Caco-2 (cell line): ENCODE measurements around the gene TTLL6. TPM values are rescaled to one million over a fixed set of nuclear protein-coding genes. Genes with fewer than 3 reads are reported as not detected.
"Not testable (repeated sequence)": the region's sequence is repeated elsewhere in the genome, so short reads cannot be mapped to it uniquely, and the experiment has no call there.

Experiments
- BruUV-seq: library from RNA; stranded (reverse); fragments of 400-500 nt; replicated peaks from 2 replicates; lab custom pipeline; 2021; lab: Mats Ljungman, UMichigan
- CTCF ChIA-PET: fragments of 300-600 bp; sonication (Branson Sonifier 250); formaldehyde crosslinking; loops from one replicate; lab custom pipeline; 2022; ENCODE audit warnings: antibody characterized with exemption; lab: Charles Lee
- POLR2A ChIA-PET: fragments of 300-600 bp; sonication (Branson Sonifier 250); formaldehyde crosslinking; loops from one replicate; lab custom pipeline; 2022; ENCODE audit warnings: antibody characterized with exemption; lab: Charles Lee
- DNase-seq, 2 experiments: peaks; one replicate each; pipeline versions ENCODE4 v3.0.0 to v3.0.0-alpha.2; 2020 to 2022
- H3K27me3 ChIP-seq: replicated peaks from 2 replicates; pipeline ENCODE4 v1.6.0; 2011; ENCODE audit warnings: low read length; ENCODE audit not compliant: control insufficient read depth, insufficient read depth
- H3K36me3 ChIP-seq: 2 replicates; pipeline ENCODE4 v1.5.1; 2011; ENCODE audit warnings: low read length; ENCODE audit not compliant: control insufficient read depth, insufficient read depth
- H3K4me1 ChIP-seq: fragments of 250-450 bp; sonication (Bioruptor Pico); 2 replicates; pipeline ENCODE4 v1.5.1; 2020; ENCODE audit warnings: mild to moderate bottlenecking
- H3K4me3 ChIP-seq: 2 replicates; pipeline ENCODE4 v1.5.1; 2011; ENCODE audit warnings: low read depth, mild to moderate bottlenecking, control low read depth, low read length
- H3K9me3 ChIP-seq: fragments of 250-450 bp; sonication (Bioruptor Pico); 2 replicates; pipeline ENCODE4 v1.5.1; 2020; ENCODE audit warnings: mild to moderate bottlenecking, moderate library complexity
- H3K27ac Mint-ChIP-seq: one replicate; pipeline ENCODE4 v1.8.0; 2022; ENCODE audit warnings: mixed read lengths; ENCODE audit not compliant: unreplicated experiment
- H3K27me3 Mint-ChIP-seq: one replicate; pipeline ENCODE4 v1.8.0; 2022; ENCODE audit warnings: mixed read lengths; ENCODE audit not compliant: insufficient read depth, unreplicated experiment
- H3K36me3 Mint-ChIP-seq: one replicate; pipeline ENCODE4 v1.8.0; 2022; ENCODE audit warnings: mild to moderate bottlenecking, mixed read lengths; ENCODE audit not compliant: insufficient read depth, unreplicated experiment
- H3K4me1 Mint-ChIP-seq: one replicate; pipeline ENCODE4 v1.8.0; 2022; ENCODE audit warnings: low read depth, mixed read lengths; ENCODE audit not compliant: unreplicated experiment
- H3K4me3 Mint-ChIP-seq: one replicate; pipeline ENCODE4 v1.8.0; 2022; ENCODE audit warnings: mild to moderate bottlenecking, moderate library complexity, mixed read lengths; ENCODE audit not compliant: unreplicated experiment
- H3K9me3 Mint-ChIP-seq: one replicate; pipeline ENCODE4 v1.8.0; 2022; ENCODE audit warnings: mixed read lengths; ENCODE audit not compliant: unreplicated experiment
- intact Hi-C: fragments of 100-400 bp; cut with micrococcal nuclease; formaldehyde crosslinking; loops from one replicate; pipeline ENCODE4 v1.10.0; 2022; ENCODE audit not compliant: unreplicated experiment
- total RNA-seq: library from RNA; stranded (reverse); gene quantifications from 2 replicates; pipeline ENCODE4 v1.2.3, GENCODE V29; 2022
- TF ChIP-seq, protein P1 (sequence below), 2 experiments: fragments of 200-600 bp in 1 of 2; IDR thresholded peaks; 1 replicate in 1 of 2; 2 replicates in 1 of 2; pipeline versions ENCODE4 v1.5.1 to v1.8.0; 2011 to 2022; ENCODE audit warnings: antibody characterized with exemption in 1 of 2, control low read depth in 1 of 2, inconsistent platforms in 1 of 2, low read depth in 1 of 2, low read length in 1 of 2, mild to moderate bottlenecking in 1 of 2, moderate library complexity in 1 of 2; ENCODE audit not compliant: insufficient read depth in 1 of 2, severe bottlenecking in 1 of 2, unreplicated experiment in 1 of 2

Gene TTLL6
- total RNA-seq, 1 experiment from 2014 or later = 0.16 TPM

DNA sequence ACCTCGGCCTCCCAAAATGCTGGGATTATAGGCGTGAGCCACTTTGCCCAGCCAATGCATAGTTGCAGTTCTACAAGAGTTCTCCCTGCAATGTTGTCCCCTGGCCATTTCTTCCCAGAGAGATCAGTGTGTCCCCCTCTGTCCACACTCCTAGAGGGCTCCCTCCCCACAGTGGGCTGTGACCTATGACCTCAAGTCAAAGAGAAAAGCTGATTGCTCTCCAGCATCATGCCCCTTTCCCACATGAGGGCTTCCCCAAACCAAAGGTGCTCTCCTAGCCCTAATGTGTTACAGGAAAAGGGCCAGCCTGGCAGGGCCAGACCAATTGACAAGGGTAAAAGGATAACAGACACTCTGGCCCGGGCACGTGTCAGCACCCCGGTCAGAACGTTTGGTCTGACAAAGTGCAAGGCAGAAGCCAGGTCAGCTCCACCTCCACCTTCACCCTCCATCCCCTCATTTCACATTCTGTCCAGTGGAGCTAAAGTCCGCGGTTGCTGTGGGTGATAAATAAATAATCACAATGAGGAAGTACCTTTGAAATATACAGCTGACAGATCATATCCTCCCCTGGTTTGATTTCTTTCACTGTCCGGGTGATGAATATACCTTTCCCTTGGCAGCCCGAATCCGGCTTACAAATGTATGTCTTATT lies 17.8 kb downstream of the TTLL6 start:
- no TSS peak for BruUV-seq
- no peaks in the 10 kb centered on the region for H3K9me3 ChIP-seq
- TF ChIP-seq, protein P1, sequence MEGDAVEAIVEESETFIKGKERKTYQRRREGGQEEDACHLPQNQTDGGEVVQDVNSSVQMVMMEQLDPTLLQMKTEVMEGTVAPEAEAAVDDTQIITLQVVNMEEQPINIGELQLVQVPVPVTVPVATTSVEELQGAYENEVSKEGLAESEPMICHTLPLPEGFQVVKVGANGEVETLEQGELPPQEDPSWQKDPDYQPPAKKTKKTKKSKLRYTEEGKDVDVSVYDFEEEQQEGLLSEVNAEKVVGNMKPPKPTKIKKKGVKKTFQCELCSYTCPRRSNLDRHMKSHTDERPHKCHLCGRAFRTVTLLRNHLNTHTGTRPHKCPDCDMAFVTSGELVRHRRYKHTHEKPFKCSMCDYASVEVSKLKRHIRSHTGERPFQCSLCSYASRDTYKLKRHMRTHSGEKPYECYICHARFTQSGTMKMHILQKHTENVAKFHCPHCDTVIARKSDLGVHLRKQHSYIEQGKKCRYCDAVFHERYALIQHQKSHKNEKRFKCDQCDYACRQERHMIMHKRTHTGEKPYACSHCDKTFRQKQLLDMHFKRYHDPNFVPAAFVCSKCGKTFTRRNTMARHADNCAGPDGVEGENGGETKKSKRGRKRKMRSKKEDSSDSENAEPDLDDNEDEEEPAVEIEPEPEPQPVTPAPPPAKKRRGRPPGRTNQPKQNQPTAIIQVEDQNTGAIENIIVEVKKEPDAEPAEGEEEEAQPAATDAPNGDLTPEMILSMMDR (IDR thresholded peaks at IDR 0.05; ENCODE audit: insufficient read depth in 1 of 2, low read depth in 1 of 2, low read length in 1 of 2, severe bottlenecking in 1 of 2, unreplicated experiment in 1 of 2) = no peak
- Mint-ChIP-seq H3K27ac (peak overlapping the region; percentile 62), H3K4me1 (peaks cover 26% of the 10 kb centered on the region), H3K4me3 (no peak overlapping the region), H3K9me3 (no peaks in the 10 kb centered on the region), H3K27me3 (no peaks in the 10 kb centered on the region), H3K36me3 (peaks cover 13% of the 10 kb centered on the region)
- H3K27me3 ChIP-seq = no peaks in the 10 kb centered on the region
- peaks cover 39% of the 10 kb centered on the region for H3K4me1 ChIP-seq
- H3K36me3 ChIP-seq = no peaks in the 10 kb centered on the region
- DNase-seq = peak in 1 of 2 experiments; percentile 45
- ChIA-PET POLR2A (interaction anchor here (0.6 to 0.7 kb wide), 2 partner anchors 178 to 915 kb away, joined by 3 to 4 read pairs; no protein-coding TSS in a partner anchor), CTCF (interaction anchor here (0.6 to 31.3 kb wide), 8 partner anchors 8 to 557 kb away, joined by 3 to 1184 read pairs (median 4); partner anchors contain the start of genes HOXB13 and PRAC1)
- intact Hi-C loops = loop anchor here (5.0 kb wide), 1 partner anchor 557 kb away; no protein-coding TSS in a partner anchor
- H3K4me3 ChIP-seq = no peak overlapping the region

DNA sequence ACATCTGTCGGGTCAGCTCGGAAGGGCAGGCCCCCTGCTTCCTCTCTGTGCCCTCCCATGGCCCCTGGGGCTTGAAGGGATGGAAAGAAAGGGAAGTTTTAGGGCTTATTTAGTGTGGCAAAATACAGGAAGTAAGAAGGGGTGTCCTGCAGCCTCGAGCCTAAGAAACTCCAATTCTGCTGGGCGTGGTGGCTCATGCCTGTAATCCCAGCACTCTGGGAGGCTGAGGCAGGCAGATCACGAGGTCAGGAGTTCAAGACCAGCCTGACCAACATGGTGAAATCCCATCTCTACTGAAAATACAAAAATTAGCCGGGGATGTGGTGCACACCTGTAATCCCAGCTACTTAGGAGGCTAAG lies 20.9 kb downstream of the TTLL6 start:
- not testable (repeated sequence) for H3K9me3 Mint-ChIP-seq, H3K27me3 Mint-ChIP-seq, H3K9me3 ChIP-seq, H3K4me3 ChIP-seq, H3K27me3 ChIP-seq, DNase-seq, H3K36me3 ChIP-seq
- intact Hi-C loops = loop anchor here (5.0 kb wide), 1 partner anchor 554 kb away; no protein-coding TSS in a partner anchor
- Mint-ChIP-seq H3K36me3 (peaks cover 15% of the 10 kb centered on the region), H3K27ac (peak overlapping the region; percentile 99), H3K4me3 (peak overlapping the region; percentile 69), H3K4me1 (peaks cover 47% of the 10 kb centered on the region)
- peaks cover 56% of the 10 kb centered on the region for H3K4me1 ChIP-seq
- CTCF ChIA-PET = interaction anchor here (0.7 to 31.3 kb wide), 10 partner anchors 9 to 192 kb away, joined by 3 to 1184 read pairs (median 5); partner anchors contain the start of genes ATP5MC1 and PRAC2
- TSS peak; percentile 77 for BruUV-seq
- POLR2A ChIA-PET = interaction anchor here (0.7 to 1.6 kb wide), 2 partner anchors 28 to 96 kb away, joined by 5 to 7 read pairs; partner anchors contain the start of gene ATP5MC1

DNA sequence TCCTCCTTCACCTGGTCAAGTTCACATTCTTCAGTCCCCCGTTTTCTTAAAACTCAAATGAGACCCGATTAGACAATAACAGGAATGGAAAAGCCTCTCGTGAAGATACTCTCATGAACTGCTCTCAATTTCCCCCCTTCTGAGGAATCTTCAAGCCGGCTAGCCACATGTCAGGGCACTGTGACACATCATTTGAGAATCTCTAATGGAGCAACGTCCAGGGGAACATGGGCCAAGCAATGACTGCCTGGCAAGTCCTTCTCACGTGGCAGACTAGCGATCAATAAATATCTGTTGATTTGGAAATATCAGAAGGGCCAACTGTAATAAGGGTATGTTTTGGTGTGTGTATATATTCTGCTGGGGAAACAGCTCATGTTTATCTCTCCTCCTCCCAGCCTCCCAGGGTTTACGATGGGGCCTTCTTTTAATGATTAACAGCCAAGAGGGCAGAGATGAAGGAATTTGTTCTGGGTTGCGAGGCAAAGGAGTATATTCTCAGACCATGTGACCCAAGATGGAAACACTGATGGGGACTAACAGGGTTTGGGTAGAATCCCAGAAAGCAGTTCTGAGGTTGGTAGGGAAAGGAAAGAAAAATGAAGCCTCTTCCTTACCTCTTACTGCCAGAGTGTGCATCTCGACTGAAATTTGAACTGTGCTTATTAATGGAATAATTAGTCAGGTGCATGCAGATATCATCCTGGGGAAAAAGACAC lies 21.4 kb downstream of the TTLL6 start:
- DNase-seq = peak; percentile 92 to 95
- ChIA-PET POLR2A (interaction anchor here (0.6 to 1.6 kb wide), 3 partner anchors 28 to 619 kb away, joined by 3 to 7 read pairs (median 5); partner anchors contain the start of genes ATP5MC1 and PHB1), CTCF (interaction anchor here (0.6 to 31.3 kb wide), 15 partner anchors 9 to 237 kb away, joined by 3 to 1184 read pairs (median 4); partner anchors contain the start of genes ATP5MC1 and PRAC2)
- no TSS peak for BruUV-seq
- Mint-ChIP-seq H3K4me1 (peaks cover 53% of the 10 kb centered on the region), H3K27me3 (no peaks in the 10 kb centered on the region), H3K27ac (peak overlapping the region; percentile 99), H3K36me3 (peaks cover 19% of the 10 kb centered on the region), H3K4me3 (peak overlapping the region; percentile 69), H3K9me3 (no peaks in the 10 kb centered on the region)
- H3K36me3 ChIP-seq = no peaks in the 10 kb centered on the region
- H3K4me1 ChIP-seq = peaks cover 61% of the 10 kb centered on the region
- no peaks in the 10 kb centered on the region for H3K27me3 ChIP-seq
- H3K4me3 ChIP-seq = no peak overlapping the region
- TF ChIP-seq, protein P1 (IDR thresholded peaks at IDR 0.05; ENCODE audit: insufficient read depth in 1 of 2, low read depth in 1 of 2, low read length in 1 of 2, severe bottlenecking in 1 of 2, unreplicated experiment in 1 of 2) = no peak
- H3K9me3 ChIP-seq = no peaks in the 10 kb centered on the region
- intact Hi-C loops = loop anchor here (1.0 to 5.0 kb wide), 3 partner anchors 22 to 553 kb away; partner anchors contain the start of gene TTLL6
